ENCODE measurements around the gene TFPI2.

TFPI2 gene

GRCh38 chr7:93851536-93851935 is 39.0 kb downstream of the TFPI2 start:
- DNase-seq, result no peak

- DNase-seq, result no peak
These were observed 47.3 kb downstream of the TFPI2 start for GRCh38 chr7:93843260-93843659.

DNA sequence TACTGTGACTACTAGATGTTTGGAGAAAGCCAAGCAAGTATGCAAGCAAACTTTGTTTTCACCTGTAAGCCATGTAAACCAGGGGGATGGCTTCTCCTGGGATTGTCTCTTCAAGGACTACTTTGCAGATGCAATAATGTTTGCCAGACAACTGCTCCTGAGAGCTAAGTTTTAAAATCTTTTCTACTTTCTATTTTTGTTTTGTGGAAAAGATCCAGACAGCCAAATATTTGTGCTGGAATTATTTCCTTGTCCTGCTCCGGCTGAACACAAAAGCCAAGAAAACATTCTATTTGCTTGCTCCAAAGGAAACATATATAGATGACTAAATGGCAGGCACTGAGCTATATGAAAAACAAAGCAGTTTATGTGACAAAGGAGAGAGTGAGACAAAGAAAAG is 51.6 kb downstream of the TFPI2 start:
- DNase-seq, result no peak

GRCh38 chr7:93837245-93837644 is 53.3 kb downstream of the TFPI2 start:
- no peak for DNase-seq

DNA sequence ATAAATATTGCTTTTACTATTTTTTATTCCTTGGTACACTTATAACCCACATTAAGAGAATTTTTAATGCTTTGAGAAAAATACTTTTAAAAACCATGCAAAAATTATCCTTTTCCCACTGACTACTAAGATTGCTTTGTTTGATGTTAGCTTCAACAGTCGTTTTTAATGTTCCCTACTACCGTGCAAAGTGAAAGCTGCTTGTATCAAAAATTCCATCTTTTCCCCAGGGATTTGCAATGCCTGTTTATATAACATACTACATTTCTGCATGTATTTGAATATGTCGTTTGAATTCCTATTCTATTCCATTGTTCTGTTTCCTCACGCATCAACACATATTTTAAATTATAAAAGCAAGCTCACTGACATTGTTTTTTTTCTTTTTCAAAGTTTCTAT is 54.4 kb downstream of the TFPI2 start:
- DNase-seq, result no peak

DNA sequence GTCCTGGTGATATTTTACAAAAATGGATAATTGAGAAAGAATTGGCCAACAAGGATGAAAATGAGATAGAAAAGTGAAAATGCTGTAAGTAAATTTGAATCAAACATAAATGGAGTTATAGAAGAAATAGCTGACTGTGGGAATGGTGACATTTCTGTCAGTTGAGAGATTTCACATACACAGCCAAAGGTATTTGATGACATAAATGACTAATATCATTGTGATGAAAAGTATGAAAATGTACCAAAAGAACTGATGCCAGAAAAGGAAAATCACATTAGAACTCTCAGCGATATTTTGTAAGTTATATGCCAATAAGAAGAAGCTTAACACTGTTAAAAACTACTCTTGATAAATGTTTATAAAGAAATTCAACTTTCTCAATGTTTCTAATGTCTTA is 54.9 kb downstream of the TFPI2 start:
- no peak for DNase-seq

Data from DMS79 (cell line).